Esophagus muscularis mucosa (tissue), 4 donors: ENCODE results near the gene HIGD1A.

Source experiments
- EP300 ChIP-seq: sonication (generic); formaldehyde crosslinking; IDR thresholded peaks from one replicate; pipeline ENCODE4 v1.6.1; 2017; ENCODE audit warnings: antibody characterized with exemption
- POLR2A ChIP-seq: fragments of 450-650 bp; IDR thresholded peaks from one replicate; pipeline ENCODE4 v1.6.1; 2017; ENCODE audit warnings: antibody characterized with exemption, moderate library complexity, mild to moderate bottlenecking, low read depth
- POLR2AphosphoS5 ChIP-seq, 2 donors: sonication (generic); formaldehyde crosslinking; IDR thresholded peaks; one replicate each; pipeline ENCODE4 v1.6.1; 2017; ENCODE audit warnings: antibody characterized with exemption in 2 of 2
- TF ChIP-seq, protein P1 (sequence below), 3 experiments: fragments of 200-600 bp in 2 of 3; fragments of 450-650 bp in 1 of 3; sonication (generic) in 2 of 3; IDR thresholded peaks; one replicate each; pipeline ENCODE4 v1.5.1; 2017 to 2019; ENCODE audit warnings: antibody characterized with exemption in 3 of 3, mild to moderate bottlenecking in 2 of 3, moderate library complexity in 1 of 3

DNA sequence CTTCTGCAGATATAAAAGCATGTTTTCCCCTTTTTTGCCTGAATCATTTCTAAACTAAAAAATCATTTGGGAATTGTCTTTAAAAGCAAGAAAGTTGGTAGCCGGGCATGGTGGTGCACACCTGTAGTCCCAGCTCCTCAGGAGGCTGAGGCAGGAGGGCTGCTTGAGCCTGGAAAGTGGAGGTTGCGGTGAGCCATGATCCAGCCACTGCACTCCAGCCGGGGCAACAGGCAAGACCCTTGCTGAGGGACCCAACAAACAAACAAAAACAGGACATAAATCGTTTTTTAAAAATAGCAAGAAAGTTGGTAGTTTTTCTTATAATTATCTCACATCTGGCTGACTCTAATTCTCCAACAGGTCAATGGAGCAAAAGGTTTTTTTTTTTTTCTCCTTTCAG, 2.5 kb downstream of the HIGD1A start:
- TF ChIP-seq POLR2A (no peak), EP300 (no peak), POLR2AphosphoS5 (IDR thresholded peaks at IDR 0.05) (no peak)
- TF ChIP-seq, protein P1, sequence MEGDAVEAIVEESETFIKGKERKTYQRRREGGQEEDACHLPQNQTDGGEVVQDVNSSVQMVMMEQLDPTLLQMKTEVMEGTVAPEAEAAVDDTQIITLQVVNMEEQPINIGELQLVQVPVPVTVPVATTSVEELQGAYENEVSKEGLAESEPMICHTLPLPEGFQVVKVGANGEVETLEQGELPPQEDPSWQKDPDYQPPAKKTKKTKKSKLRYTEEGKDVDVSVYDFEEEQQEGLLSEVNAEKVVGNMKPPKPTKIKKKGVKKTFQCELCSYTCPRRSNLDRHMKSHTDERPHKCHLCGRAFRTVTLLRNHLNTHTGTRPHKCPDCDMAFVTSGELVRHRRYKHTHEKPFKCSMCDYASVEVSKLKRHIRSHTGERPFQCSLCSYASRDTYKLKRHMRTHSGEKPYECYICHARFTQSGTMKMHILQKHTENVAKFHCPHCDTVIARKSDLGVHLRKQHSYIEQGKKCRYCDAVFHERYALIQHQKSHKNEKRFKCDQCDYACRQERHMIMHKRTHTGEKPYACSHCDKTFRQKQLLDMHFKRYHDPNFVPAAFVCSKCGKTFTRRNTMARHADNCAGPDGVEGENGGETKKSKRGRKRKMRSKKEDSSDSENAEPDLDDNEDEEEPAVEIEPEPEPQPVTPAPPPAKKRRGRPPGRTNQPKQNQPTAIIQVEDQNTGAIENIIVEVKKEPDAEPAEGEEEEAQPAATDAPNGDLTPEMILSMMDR (IDR thresholded peaks at IDR 0.05), result no peak
